NAMALWA (cell line): ENCODE data around the gene PRMT7.
A peak's percentile ranks its signal among the peaks of the same experiment; 100 is the strongest.

ENCODE experiments used
- DNase-seq: peaks from one replicate; pipeline ENCODE4 v3.0.0-alpha.2; 2015; ENCODE audit warnings: low spot score

The PRMT7 gene

DNA sequence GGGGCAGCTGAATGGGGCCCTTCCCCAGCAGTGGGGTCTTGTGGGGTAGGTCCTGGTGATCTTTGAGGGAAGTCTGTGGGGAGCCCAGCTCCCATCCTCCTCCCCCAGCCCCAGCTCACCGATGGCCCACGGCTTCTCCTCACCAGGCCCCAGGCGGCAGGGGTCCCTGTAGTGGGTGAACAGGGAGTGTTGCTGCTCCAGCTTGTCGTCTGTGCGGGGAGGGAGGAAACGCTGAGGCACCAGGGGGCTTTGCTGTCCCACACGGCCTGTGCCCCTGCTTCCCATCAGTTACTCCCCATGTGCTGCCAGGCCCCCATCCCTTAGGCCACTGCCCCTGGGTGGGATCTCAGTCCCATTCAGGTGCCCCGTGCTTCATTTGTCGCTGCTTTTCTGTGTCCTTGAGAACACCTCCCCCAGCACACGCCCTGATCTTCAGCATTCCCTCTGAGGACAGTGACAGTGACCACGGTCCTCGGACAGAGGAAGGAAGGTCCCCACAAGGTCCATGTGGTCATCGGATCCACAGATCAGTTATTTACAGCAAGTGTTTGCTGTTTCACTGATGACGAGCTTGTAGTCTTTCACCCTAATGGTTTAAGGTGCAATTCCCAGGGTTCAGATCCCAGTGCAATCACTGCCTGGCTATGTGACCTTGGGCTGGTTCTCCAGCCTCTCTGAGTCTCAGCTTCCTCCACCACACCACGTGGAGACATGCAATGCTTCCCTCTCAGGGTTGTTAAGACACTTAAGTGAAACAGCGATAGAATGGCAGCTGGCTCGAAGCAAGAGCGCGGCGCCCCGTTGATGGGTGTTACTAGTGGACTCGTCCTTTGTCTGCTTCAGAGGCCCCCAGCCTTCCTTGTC lies 53.1 kb downstream of the PRMT7 start:
- DNase-seq: no peak

DNA sequence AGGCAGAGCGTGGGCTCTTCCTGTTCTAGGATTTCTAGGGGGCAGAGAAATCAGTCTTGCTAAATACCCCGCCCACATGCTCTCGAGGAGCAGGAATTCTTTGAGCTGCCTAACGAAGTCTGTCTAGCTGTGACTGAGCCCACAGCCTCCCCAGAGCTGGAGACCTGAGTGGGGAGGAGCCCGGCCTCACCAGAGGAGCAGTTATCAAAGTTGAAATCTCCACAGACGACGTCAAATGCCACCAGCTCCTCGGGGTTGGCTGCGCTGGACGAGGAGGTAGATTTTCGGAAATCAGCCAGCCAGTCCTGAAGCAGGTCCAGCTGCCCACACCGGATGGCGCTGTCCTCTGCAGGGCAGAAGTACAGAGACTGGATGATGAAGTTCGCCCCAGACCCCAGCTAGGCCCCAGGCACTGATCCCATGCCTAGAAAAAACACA lies 53.8 kb downstream of the PRMT7 start:
- no peak for DNase-seq

DNA sequence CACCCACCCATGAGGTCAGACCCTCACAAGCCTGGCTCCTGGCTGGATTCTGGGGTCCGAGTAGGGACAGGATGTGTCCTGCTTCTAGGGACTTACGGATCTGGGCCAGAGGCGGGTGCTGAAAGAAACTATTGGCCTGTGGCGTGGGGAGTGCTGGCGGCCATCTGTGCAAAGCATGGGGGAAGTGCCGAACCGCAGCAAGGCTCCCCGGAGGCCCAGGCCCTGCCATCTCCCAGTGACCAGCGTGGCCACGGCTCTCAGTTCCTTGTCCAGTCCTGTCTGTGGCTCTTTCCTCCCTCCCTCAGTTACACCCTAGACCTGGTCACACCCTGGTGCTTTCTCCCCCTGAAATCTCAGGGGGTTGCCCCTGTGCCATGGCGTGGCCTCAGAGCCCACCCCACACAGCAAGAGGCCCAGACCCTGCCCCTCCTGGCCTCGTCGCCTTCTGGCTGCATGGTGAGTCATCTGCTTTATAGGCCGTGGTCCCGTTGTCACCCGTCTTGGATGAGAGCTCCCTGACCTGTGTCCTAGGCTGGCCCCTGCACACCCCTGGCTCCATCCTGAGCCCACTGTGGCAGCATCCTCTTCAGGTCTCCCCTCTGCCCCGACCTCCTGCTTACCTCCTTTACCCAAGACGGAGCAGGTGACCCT lies 54.5 kb downstream of the PRMT7 start:
- DNase-seq: no peak

DNA sequence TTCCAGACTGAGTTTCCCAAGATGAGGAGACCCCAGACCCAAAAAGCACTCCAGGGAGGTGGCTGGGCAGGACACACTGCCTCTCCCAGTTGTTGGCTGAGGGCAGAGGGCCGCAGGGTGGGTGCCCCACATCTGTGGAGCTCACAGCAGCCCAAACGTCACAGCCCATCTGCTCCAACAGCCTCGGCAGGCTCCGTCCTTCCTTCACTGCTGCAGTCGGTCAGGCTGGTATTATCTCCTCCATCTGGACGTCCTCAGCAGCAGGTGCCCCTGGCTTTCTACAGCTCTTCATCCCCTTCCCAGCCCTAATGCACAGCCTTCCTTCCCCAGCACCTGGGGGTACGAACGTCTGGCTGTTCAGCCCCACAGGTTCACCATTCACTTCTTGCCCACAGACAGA lies 55.2 kb downstream of the PRMT7 start:
- DNase-seq: no peak

DNA sequence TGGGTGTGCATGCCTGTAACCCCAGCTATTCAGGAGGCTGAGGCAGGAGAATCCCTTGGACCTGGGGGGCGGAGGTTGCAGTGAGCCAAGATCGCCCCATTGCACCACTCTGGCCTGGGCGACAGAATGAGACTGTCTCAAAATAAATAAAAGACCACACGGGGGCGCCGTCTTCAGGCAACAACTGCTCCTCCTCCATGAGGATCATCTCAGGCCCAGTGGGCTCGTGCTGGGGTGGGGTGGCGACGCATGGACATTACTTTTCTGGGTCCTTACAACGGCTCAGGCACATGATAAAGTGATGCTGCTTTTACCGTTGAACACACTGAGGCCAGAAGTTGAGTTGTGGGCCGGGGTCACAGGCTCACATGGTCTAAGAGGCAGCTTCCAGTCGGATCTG lies 56.2 kb downstream of the PRMT7 start:
- DNase-seq: peak; percentile 66

DNA sequence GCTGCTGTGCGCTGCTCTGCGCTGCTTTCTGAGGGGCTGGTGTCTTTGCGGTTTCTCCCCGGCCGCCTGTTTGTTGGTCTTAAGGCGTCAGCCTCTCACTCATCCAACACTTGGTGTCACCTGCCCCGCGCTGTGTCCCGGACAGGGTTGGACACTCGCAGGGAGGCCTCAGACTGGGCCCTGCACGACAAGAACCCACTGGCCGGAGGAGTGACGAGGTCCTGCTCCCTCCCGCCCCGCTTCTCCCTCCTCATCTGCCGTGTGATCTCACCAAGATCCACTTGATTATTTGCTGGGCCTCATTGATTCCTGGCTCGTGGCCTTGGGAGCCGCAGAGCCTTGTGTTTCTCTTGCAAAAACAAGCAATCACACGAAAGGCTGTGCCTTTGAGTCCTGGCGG lies 56.6 kb downstream of the PRMT7 start:
- DNase-seq: no peak

DNA sequence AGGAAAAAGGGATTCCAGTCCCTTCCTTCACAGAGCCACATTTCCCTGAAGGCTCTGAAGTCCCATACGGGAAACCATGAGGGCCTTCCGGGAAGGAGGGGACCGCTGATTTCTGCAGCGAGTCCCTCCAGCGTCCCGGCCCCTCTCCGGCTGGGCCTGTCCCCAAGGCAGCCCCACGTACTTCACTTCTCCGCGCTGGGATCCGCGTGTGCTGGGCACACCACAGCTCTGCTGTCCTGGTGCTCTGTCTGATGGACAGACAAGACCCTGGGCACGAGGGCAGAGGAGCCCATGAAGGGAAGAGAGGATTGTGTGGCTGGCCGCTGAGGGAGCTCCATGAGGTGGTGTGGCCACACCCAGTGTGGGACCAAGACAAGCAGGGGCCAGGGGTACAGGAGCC lies 57.1 kb downstream of the PRMT7 start:
- DNase-seq: no peak

DNA sequence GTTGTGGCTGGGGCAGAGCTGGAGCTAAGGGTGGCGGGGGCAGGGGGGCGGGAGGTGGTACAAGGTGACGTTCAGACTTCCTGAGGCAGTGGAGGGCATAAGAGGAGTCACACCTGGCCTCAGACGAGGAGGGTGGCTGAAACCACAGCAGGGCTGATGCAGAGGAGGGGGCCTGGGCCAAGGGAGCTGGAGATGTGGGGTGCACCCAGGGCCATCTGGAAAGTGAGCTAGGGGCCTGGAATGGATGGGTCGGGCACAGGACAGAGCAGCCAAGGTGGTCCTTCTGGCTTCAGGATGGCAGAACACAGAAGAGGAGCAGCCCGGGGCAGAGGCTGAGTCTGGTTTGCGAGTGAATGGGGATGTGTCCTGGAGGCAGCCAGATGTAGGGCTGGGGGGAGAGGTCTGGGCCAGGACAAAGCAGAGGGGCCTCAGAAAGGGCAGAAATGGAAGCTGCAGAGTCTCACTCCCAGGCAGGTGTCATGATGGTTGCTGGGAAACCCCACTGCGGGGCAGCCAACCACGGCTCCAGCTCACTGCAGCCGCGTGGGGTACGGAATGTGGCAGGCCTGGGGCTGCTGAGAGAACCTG lies 57.6 kb downstream of the PRMT7 start:
- DNase-seq: no peak

DNA sequence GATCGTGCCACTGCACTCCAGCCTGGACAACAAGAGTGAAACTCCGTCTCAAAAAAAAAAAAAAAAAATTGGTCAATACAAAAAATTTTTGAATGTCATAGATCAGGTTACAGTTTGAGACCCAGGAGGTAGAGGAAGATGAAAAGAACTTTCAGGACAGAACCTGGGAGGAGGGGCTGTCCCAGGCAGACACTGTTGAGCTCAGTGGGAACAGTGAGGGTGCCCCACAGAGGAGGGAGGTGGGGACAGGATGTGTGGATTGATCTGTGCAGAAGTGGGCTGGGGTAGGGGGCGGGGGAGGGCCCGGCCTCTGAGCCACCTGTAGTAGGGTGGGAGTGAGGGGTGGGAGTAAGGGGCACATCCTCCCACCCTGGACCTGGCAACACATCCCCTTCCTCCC lies 58.3 kb downstream of the PRMT7 start:
- no peak for DNase-seq

DNA sequence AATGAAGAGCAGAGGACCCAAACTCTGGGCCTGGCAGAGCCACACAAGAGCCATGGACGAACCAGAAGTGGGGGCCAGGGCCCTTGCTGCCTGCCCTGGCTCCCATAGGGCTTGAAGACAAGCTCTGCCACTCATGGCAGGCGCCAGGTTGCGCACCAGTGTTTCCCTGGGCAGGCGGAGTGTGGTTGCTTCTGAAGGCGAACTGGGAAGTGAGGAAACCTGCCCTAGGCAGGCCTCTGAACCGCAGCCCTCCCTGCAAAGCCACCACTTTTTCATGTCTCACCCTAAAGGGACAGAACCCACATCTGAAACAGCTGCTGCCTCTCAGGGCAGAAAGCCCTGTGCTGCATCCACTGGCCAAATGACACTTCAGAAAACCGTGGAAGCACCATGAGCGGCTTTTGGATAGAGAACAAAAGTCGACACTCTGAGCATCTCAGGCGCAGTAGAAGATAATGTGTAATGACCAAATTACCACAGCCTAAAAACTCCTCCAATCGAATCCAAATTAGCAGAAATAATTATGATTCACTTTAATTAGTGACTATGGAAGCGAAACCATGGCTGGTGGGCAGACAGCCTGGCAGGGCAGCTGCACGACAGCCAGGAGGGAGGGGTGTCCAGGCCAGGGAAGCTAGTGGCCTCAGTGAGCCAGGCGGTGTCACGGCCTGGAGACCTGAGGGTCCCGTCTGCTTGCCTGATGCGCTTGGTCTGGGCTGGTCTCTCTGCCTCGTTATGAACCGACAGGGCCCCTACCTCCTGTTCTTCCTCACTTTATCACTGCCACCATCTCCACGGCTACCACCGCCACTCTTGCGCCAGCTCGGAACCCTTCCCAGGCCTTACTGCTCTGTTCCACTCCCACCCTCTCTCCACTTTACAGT lies 59.1 kb downstream of the PRMT7 start:
- DNase-seq: no peak

DNA sequence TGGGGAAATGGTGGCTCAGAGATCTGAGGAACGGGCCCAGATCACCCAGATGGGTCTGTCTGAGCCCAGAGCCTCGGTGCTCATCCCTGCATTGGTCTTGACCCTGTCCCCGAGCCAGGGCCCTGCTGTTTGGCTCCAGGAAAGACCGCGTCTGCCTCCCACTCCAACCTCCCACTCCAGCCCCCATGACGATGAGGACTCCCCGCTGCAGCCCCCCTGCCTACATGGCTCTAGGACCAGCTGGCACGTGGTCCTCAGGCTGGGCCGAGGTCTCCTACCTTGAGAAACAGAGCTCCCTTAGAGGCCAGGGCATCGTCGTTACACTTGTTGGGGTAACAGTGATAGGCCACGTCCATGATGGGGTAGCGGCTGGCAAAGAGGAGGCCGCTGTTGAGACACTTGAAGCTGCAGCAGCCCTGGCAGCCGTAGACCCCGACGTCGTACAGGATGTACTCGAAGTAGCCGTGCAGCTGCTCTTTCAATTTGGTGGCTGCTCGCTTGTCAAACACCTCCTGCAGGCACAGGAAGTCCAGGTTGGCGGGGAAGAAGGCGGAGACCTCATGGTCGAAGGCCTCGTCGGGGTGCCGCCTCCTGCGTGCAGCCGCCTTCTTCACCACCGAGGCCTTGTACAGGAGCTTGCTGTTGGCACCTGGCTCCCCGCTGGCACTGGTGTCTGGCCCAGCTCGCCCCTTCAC lies 59.9 kb downstream of the PRMT7 start:
- DNase-seq: no peak

DNA sequence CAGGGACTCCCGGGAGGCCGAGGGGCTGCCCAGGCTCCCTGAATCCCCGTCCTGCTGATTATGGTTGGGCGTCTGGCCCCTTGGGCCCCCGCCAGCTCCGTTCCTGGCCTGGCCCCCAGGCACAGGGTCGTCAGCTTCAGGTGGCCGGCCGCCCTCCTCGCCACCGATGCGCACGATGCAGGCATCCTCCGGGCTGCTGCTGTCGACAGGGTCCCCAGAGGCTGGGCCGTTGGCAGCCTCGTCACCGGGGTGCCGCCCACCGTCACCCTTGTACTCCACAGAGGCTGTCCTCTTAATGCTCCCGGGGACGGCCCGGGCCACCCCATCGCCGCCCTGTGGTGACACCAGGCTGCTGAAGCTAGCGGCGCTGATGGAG lies 60.4 kb downstream of the PRMT7 start:
- no peak for DNase-seq

DNA sequence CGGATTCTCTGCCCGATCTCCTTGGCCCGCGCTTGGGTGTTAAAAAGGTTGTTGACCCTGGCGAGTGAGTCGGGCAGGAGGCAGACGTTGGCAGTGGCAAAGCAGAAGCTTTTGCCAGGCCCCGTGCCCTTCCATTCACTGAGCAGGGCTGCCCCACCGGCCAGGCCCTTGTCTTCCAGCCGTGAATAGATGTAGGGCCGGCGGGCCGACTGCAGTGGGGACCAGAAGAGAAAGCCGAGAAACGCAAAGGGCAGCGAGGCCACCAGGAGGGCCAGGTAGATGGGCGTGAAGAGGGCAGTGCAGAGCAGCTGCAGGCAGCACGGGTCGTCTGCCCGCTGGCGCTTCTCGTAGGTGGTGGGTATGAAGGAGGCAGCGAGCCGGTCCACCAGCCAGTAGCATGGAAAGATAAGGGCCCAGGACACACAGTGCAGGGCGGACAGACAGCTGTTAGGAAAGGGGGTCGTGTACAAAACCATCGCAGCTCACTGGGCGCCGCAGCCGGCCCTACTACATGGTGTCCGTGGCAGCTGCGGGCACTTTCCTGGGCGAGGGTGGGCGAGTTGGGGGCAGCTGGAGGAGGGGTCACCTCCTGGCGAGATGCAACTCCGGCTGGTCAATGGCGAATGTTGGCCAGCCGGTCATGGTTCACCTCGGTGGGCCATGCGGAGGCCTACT lies 61.0 kb downstream of the PRMT7 start:
- no peak for DNase-seq

DNA sequence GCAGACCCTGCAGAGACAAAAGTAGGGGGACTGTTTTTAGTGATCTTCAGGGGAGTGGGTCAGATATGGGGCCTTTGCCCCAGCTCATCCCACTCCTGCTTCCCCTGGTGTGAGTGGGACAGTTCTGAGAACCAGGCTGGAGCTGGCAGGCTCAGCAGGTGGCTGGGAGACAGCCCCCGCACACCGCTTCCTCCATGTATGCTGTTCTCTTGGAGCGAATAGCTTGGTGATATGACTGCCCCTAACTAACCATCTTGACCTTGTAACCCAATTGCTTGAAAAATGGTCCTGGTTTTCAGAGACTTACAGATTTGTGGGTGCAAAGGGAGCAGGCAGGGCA lies 61.5 kb downstream of the PRMT7 start:
- no peak for DNase-seq

DNA sequence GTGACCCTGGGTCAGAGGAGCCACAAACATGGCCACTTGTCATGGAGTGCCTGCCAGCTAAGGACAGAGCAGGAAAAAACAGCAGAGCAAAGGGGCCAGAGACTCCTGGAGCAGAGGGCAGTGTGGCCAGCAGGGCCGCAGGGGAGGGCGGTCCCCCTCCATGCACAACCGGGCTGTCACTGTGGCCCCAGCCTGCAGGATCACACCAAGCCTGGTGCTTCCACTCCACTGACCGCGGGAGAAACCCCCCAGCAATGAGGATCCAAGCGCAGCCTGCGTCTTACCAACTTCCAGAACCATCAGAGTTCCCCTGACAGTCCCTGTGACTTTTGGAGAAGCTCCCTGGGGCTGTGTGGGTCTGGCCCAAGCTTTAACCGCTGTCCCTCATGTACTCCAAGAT lies 62.0 kb downstream of the PRMT7 start:
- no peak for DNase-seq

DNA sequence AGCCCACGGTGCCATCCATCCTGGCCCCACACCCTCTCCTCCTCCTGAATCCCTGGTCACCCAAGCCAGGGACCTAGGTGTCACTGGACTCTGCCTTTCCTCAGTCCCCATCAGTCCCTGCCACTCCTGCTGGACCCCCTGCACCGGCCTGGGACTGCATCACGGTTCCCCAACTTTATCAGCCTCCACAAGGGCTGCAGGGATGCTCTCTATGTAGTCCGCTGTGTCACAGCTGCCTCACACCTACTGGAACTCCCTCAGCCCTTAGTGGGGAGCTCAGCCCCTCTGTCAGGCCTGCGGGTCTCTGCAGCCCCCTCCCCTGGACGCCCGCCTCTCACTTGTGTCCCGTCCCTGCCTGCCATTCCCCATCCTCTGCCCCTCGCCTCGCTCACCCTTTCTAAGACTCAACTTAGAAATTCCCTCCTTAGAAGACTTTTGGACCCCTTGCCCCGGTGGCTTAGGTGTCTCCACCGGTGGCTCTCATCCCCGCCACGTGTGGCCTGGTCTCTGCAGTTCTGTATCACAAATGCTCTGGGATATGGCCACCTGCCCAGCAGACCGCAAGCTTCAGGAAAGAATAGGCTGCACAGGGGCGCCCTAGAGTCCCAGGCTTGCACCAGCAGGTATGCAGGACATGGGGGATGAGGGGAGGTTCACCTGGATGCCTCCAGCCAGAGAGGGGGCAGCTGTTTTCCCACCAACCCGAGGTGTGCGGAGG lies 62.9 kb downstream of the PRMT7 start:
- no peak for DNase-seq

DNA sequence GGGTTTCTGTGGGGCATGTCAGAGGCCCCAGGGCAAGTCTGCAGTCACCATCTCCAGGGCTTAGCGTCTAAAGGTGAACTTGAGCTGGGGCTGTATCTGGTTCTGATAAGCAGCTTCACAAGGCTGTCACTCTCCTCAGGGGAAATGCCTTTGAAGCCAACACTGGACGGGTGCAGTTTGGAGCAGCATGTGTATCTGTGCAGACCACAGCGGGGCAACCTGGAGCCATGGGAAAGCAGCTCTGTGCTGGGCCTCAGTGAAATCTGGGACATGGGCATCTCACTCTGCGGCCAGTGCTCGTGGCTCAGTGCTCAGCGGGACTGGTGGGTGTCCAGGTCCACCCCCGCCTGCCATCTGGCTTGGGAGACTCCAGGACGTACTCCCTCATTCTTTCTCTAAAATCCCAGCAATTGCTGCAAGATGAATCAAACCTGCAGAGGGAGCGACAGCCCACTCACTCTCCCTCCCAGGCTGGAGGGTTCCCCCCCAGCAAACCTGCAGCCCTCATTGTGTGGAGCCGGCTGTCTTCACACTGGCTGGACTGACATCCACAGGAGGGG lies 63.5 kb downstream of the PRMT7 start:
- no peak for DNase-seq

DNA sequence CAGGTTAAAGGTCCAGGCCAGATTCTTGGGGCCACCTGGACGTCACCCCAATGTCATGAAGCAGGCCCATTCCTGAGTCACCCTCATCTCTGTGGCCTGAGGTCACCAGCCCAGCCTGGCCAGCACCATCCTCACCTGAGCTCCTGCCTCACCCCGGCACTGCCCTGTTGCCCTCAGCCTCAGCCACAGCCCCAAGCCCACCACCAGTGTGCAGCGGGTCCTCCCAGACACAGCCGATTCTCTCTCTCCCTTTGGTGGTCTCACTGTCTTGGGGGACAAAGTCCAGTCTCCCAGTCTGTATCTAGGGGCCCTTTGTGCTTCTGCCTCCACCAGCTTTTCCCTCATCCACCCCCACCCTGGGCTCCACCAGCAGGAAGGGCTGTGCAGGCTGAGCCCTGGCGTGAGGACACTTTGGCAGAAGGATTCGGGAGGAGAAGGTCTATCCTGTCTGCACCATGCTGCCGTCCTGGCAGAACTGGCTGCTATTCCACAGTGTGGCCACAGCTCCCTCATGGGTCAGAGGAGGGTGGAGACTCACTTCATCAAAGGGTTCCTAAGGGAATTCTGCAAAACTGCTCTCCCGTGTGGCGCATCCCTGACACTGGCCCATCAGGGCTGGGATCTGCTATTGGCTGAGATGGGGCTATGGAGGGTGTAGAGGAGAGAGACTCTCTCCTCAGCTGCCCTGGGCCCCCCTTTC lies 64.3 kb downstream of the PRMT7 start:
- DNase-seq: no peak

DNA sequence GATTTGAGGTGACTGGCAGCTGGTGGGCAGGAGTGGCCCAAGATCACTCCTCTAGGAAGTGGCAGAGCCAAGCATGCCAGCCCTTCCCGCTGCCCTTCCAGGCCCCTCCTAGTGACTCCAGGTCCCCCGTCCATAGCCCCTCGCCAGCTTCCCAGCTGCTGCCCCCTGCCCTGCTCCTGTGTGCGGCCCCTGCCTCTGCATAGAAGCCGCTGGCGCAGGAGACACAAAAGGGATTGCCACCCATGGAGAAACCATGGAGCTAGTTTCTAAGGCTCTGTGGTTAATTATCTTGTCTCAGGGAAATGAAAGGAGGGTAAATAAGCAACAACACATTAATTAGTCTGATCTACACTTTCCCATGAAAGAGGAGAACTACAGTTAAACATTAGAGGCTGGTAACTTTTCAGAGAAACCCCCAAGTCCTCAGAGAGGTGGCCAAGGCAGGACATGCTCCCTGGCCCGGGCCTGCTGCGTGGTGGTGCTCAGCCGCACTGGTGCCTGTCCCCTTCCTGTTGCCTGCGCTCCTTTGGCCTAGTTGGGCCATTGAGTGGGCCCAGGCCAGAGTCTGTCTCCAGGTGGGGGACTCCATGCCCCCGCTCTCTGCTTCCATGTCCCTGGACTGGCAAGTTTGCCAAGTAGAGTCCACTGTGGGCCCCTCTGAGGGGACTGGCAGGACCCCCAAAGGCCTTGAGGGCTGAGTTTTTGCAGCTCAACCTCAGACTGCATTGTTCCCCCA lies 65.2 kb downstream of the PRMT7 start:
- DNase-seq: no peak
